Caco-2 (cell line): Measurements from ENCODE around the gene TMEM244. TPM values are rescaled to one million over a fixed set of nuclear protein-coding genes. Genes with fewer than 3 reads are reported as not detected.

ENCODE experiments used
- Bru-seq: library from RNA; stranded (reverse); fragments of 400-500 nt; gene quantifications from one replicate; lab custom pipeline; 2021; lab: Mats Ljungman, UMichigan
- BruChase-seq, 2 experiments: library from RNA; stranded (reverse); fragments of 400-500 nt; gene quantifications; one replicate each; lab custom pipeline; 2021; lab: Mats Ljungman, UMichigan
- BruUV-seq: library from RNA; stranded (reverse); fragments of 400-500 nt; replicated peaks from 2 replicates; lab custom pipeline; 2021; lab: Mats Ljungman, UMichigan
- CTCF ChIA-PET: fragments of 300-600 bp; sonication (Branson Sonifier 250); formaldehyde crosslinking; loops from one replicate; lab custom pipeline; 2022; ENCODE audit warnings: antibody characterized with exemption; lab: Charles Lee
- POLR2A ChIA-PET: fragments of 300-600 bp; sonication (Branson Sonifier 250); formaldehyde crosslinking; loops from one replicate; lab custom pipeline; 2022; ENCODE audit warnings: antibody characterized with exemption; lab: Charles Lee
- DNase-seq, 2 experiments: peaks; one replicate each; pipeline versions ENCODE4 v3.0.0 to v3.0.0-alpha.2; 2020 to 2022
- H3K27me3 ChIP-seq: replicated peaks from 2 replicates; pipeline ENCODE4 v1.6.0; 2011; ENCODE audit warnings: low read length; ENCODE audit not compliant: control insufficient read depth, insufficient read depth
- H3K36me3 ChIP-seq: 2 replicates; pipeline ENCODE4 v1.5.1; 2011; ENCODE audit warnings: low read length; ENCODE audit not compliant: control insufficient read depth, insufficient read depth
- H3K4me1 ChIP-seq: fragments of 250-450 bp; sonication (Bioruptor Pico); 2 replicates; pipeline ENCODE4 v1.5.1; 2020; ENCODE audit warnings: mild to moderate bottlenecking
- H3K4me3 ChIP-seq: 2 replicates; pipeline ENCODE4 v1.5.1; 2011; ENCODE audit warnings: low read depth, mild to moderate bottlenecking, control low read depth, low read length
- H3K9me3 ChIP-seq: fragments of 250-450 bp; sonication (Bioruptor Pico); 2 replicates; pipeline ENCODE4 v1.5.1; 2020; ENCODE audit warnings: mild to moderate bottlenecking, moderate library complexity
- H3K27ac Mint-ChIP-seq: one replicate; pipeline ENCODE4 v1.8.0; 2022; ENCODE audit warnings: mixed read lengths; ENCODE audit not compliant: unreplicated experiment
- H3K27me3 Mint-ChIP-seq: one replicate; pipeline ENCODE4 v1.8.0; 2022; ENCODE audit warnings: mixed read lengths; ENCODE audit not compliant: insufficient read depth, unreplicated experiment
- H3K36me3 Mint-ChIP-seq: one replicate; pipeline ENCODE4 v1.8.0; 2022; ENCODE audit warnings: mild to moderate bottlenecking, mixed read lengths; ENCODE audit not compliant: insufficient read depth, unreplicated experiment
- H3K4me1 Mint-ChIP-seq: one replicate; pipeline ENCODE4 v1.8.0; 2022; ENCODE audit warnings: low read depth, mixed read lengths; ENCODE audit not compliant: unreplicated experiment
- H3K4me3 Mint-ChIP-seq: one replicate; pipeline ENCODE4 v1.8.0; 2022; ENCODE audit warnings: mild to moderate bottlenecking, moderate library complexity, mixed read lengths; ENCODE audit not compliant: unreplicated experiment
- H3K9me3 Mint-ChIP-seq: one replicate; pipeline ENCODE4 v1.8.0; 2022; ENCODE audit warnings: mixed read lengths; ENCODE audit not compliant: unreplicated experiment
- CTCF ChIP-seq, 2 experiments: fragments of 200-600 bp in 1 of 2; IDR thresholded peaks; 1 replicate in 1 of 2; 2 replicates in 1 of 2; pipeline versions ENCODE4 v1.5.1 to v1.8.0; 2011 to 2022; ENCODE audit warnings: antibody characterized with exemption in 1 of 2, control low read depth in 1 of 2, inconsistent platforms in 1 of 2, low read depth in 1 of 2, low read length in 1 of 2, mild to moderate bottlenecking in 1 of 2, moderate library complexity in 1 of 2; ENCODE audit not compliant: insufficient read depth in 1 of 2, severe bottlenecking in 1 of 2, unreplicated experiment in 1 of 2
- intact Hi-C: fragments of 100-400 bp; cut with micrococcal nuclease; formaldehyde crosslinking; loops from one replicate; pipeline ENCODE4 v1.10.0; 2022; ENCODE audit not compliant: unreplicated experiment
- long read RNA-seq: library from polyadenylated mRNA; stranded (forward); transcript quantifications from one replicate; pipeline ENCODE4 v2.0.0, GENCODE V29; 2022
- total RNA-seq: library from RNA; stranded (reverse); gene quantifications from 2 replicates; pipeline ENCODE4 v1.2.3, GENCODE V29; 2022

The TMEM244 gene
- total RNA-seq (not detected in 2 replicates), Bru-seq, nascent RNA (not detected), BruChase-seq, experiment 1, labeled RNA remaining after a 2-hour chase (not detected), BruChase-seq, experiment 2, labeled RNA remaining after a 6-hour chase (not detected)
- long read RNA-seq = 0 reads

- ChIA-PET POLR2A (no interaction called here), CTCF (no interaction called here)
- H3K4me3 ChIP-seq = no peak within 1 kb of the TSS
- no peaks in the 10 kb centered on the region for H3K9me3 Mint-ChIP-seq
- H3K27me3 ChIP-seq = no peaks in the 10 kb centered on the region
- intact Hi-C loops = no loop called here
- no peak within 1 kb of the TSS for H3K4me3 Mint-ChIP-seq
- TF ChIP-seq CTCF (IDR thresholded peaks at IDR 0.05; ENCODE audit: insufficient read depth in 1 of 2, low read depth in 1 of 2, low read length in 1 of 2, severe bottlenecking in 1 of 2, unreplicated experiment in 1 of 2) = no peak
- no peaks in the 10 kb centered on the region for H3K27me3 Mint-ChIP-seq
- no TSS peak for BruUV-seq
- no peaks in the 10 kb centered on the region for H3K4me1 ChIP-seq
- no peaks in the 10 kb centered on the region for H3K9me3 ChIP-seq
- DNase-seq = no peak
- H3K36me3 ChIP-seq = no peaks in the 10 kb centered on the region
- H3K36me3 Mint-ChIP-seq = no peaks in the 10 kb centered on the region
- no peak within 1 kb of the TSS for H3K27ac Mint-ChIP-seq
- H3K4me1 Mint-ChIP-seq = no peaks in the 10 kb centered on the region
These were observed at the start of gene TMEM244 for GRCh38 chr6:129860908-129861665. TMEM244 (minus strand) TSS chr6:129861315; CDS start chr6:129861188, 127 bp downstream.

GRCh38 chr6:129908858-129909257, 47.7 kb upstream of the TMEM244 start:
- ChIA-PET POLR2A (no interaction called here), CTCF (no interaction called here)
- intact Hi-C loops = no loop called here
- H3K4me3 ChIP-seq = no peak overlapping the region
- no peak for DNase-seq
- BruUV-seq = no TSS peak
- H3K4me3 Mint-ChIP-seq = no peak overlapping the region
- H3K27me3 Mint-ChIP-seq = no peaks in the 10 kb centered on the region
- H3K9me3 Mint-ChIP-seq = no peaks in the 10 kb centered on the region
- TF ChIP-seq CTCF (IDR thresholded peaks at IDR 0.05; ENCODE audit: insufficient read depth in 1 of 2, low read depth in 1 of 2, low read length in 1 of 2, severe bottlenecking in 1 of 2, unreplicated experiment in 1 of 2) = no peak
- no peaks in the 10 kb centered on the region for H3K4me1 Mint-ChIP-seq
- no peaks in the 10 kb centered on the region for H3K9me3 ChIP-seq
- H3K36me3 ChIP-seq = no peaks in the 10 kb centered on the region
- H3K4me1 ChIP-seq = no peaks in the 10 kb centered on the region
- no peak overlapping the region for H3K27ac Mint-ChIP-seq
- no peaks in the 10 kb centered on the region for H3K27me3 ChIP-seq
- no peaks in the 10 kb centered on the region for H3K36me3 Mint-ChIP-seq

GRCh38 chr6:129908356-129908755, 47.2 kb upstream of the TMEM244 start:
- H3K27me3 ChIP-seq = no peaks in the 10 kb centered on the region
- no peak overlapping the region for H3K4me3 ChIP-seq
- Mint-ChIP-seq H3K4me1 (no peaks in the 10 kb centered on the region), H3K9me3 (no peaks in the 10 kb centered on the region), H3K36me3 (no peaks in the 10 kb centered on the region), H3K27ac (no peak overlapping the region), H3K27me3 (no peaks in the 10 kb centered on the region), H3K4me3 (no peak overlapping the region)
- no peaks in the 10 kb centered on the region for H3K36me3 ChIP-seq
- H3K4me1 ChIP-seq = no peaks in the 10 kb centered on the region
- CTCF ChIA-PET = no interaction called here
- H3K9me3 ChIP-seq = no peaks in the 10 kb centered on the region
- BruUV-seq = no TSS peak
- intact Hi-C loops = no loop called here
- POLR2A ChIA-PET = no interaction called here
- no peak for DNase-seq
- TF ChIP-seq CTCF (IDR thresholded peaks at IDR 0.05; ENCODE audit: insufficient read depth in 1 of 2, low read depth in 1 of 2, low read length in 1 of 2, severe bottlenecking in 1 of 2, unreplicated experiment in 1 of 2) = no peak
